ENCODE measurements around the gene POLDIP2. TPM values are rescaled to one million over a fixed set of nuclear protein-coding genes. Genes with fewer than 3 reads are reported as not detected.
A peak's percentile ranks its signal among the peaks of the same experiment; 100 is the strongest.
"Not testable (repeated sequence)": the region's sequence is repeated elsewhere in the genome, so short reads cannot be mapped to it uniquely, and the experiment has no call there.

The POLDIP2 gene
- total RNA-seq, 2 donors from 2014 or later = 78.2 to 91.2 TPM

DNA sequence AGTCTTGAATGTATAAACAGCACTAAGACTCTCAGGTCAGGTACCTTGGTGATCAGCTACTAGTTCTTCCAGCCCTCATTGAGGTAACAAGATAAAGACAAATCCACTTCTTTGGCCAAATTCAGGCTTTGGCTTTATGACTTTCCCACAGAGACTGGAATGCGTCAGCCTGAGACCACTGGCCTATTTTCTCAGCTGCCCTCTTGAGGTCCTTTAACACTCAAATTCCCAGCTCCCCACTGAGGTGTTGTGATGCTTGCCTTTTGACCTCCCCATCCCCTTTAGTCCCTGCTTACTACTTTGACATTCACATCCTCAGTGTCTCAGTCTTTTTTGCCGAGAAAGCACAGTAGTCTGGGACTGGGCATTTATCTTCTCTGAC is 11.1 kb downstream of the POLDIP2 start:
- Mint-ChIP-seq H3K27me3 (ENCODE audit: low read depth) (no peaks in the 10 kb centered on the region), H3K9me3 (no peaks in the 10 kb centered on the region), H3K27ac (peak overlapping the region; percentile 22), H3K4me1 (ENCODE audit: low read depth) (peaks cover 4% of the 10 kb centered on the region), H3K4me3 (no peak overlapping the region), H3K36me3 (ENCODE audit: insufficient read depth in 2 of 2) (peaks cover 1 to 9% of the 10 kb centered on the region in 2 donors)
- DNase-seq (no peak), ATAC-seq (replicated peaks in 1 of 2) (no peak)

DNA sequence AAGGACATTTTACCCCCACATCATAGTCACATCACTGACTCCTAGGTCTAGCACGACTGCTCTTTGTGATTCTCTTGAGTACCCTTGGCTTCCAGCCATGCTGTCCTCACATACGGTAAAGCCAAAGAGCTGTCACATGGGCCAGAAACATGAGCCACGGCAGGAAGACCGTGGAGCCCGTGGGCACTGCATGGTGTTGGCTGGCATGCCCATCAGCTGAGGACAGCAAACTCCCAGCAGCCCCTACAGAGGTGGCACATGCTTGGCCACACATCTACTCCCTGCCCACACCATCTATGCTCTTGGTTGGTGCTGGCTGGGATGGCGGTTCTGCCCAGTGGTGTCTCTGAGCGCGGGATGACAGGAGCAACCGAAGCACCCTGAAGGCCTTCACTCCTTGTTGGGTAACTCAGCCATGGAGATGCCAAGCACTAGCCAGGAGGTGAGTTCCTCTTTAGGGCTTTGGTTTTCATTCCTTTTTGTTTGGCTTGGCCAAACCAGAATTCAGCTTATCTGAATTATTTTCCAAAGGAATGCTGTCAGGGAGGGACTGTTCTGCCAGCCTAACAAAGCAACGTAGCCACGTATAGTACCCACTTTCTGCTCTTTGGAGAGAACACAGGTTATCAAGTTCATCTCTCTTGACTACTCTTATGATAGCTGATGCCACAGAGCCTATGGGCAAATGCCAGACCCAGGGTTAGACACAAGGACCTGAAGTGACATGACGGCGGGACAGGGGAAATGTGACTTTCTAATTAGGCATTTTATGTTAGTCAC is 11.7 kb downstream of the POLDIP2 start:
- Mint-ChIP-seq H3K9me3 (no peaks in the 10 kb centered on the region), H3K4me3 (no peak overlapping the region), H3K4me1 (ENCODE audit: low read depth) (peaks cover 4% of the 10 kb centered on the region), H3K27me3 (ENCODE audit: low read depth) (no peaks in the 10 kb centered on the region), H3K27ac (no peak overlapping the region), H3K36me3 (ENCODE audit: insufficient read depth in 2 of 2) (peaks cover 0 to 7% of the 10 kb centered on the region in 2 donors)
- no peak for ATAC-seq (replicated peaks in 1 of 2)
- DNase-seq = no peak

DNA sequence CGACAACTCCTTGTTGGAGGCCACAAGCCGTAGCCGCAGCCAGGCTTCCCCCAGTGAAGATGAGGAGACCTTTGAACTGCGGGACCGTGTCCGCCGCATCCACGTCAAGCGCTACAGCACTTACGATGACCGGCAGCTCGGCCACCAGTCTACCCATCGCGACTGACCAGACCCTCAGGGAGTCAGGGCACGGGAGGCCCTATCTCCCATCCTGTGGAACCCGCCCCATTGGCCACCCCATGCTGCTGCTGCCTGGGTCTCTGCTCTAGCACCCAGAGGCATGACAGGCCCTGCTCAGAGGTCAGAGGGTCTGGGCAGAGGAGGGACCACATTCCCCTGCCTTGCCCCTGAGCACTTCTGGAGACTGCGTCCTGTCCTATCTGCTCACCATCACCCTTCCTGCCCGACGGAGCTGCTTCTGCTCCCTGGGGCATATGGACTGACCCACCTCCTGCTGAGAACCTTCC is 12.9 kb downstream of the POLDIP2 start:
- Mint-ChIP-seq H3K36me3 (ENCODE audit: insufficient read depth in 2 of 2) (peaks cover 0 to 5% of the 10 kb centered on the region in 2 donors), H3K27me3 (ENCODE audit: low read depth) (no peaks in the 10 kb centered on the region), H3K9me3 (no peaks in the 10 kb centered on the region), H3K27ac (no peak overlapping the region), H3K4me3 (no peak overlapping the region), H3K4me1 (ENCODE audit: low read depth) (peaks cover 4% of the 10 kb centered on the region)
- ATAC-seq (replicated peaks in 1 of 2) (peak in 1 of 2 donors; percentile 12), DNase-seq (no peak)

DNA sequence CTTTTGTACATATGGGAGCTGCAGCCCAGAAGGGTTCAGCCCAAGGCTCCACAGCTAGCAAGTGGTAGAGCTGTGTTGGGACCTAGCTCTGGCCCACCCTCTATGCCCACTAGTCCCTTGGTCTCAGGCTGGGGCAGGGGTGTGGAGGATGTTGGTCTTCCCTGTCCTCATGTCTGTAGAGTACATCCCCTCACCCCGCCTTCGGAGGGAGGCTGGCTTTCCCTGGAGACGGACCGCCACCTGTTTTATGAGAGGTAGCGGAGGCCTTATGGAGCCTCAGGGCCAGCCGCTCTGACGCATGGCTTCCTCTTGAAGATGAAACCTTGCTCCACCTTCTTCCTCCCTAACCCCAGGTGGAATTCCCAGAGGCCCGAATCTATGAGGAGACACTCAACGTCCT is 13.3 kb downstream of the POLDIP2 start:
- Mint-ChIP-seq H3K9me3 (no peaks in the 10 kb centered on the region), H3K4me1 (ENCODE audit: low read depth) (peaks cover 4% of the 10 kb centered on the region), H3K27ac (no peak overlapping the region), H3K36me3 (ENCODE audit: insufficient read depth in 2 of 2) (peaks cover 0 to 5% of the 10 kb centered on the region in 2 donors), H3K27me3 (ENCODE audit: low read depth) (no peaks in the 10 kb centered on the region), H3K4me3 (no peak overlapping the region)
- ATAC-seq (replicated peaks in 1 of 2) (no peak), DNase-seq (no peak)

DNA sequence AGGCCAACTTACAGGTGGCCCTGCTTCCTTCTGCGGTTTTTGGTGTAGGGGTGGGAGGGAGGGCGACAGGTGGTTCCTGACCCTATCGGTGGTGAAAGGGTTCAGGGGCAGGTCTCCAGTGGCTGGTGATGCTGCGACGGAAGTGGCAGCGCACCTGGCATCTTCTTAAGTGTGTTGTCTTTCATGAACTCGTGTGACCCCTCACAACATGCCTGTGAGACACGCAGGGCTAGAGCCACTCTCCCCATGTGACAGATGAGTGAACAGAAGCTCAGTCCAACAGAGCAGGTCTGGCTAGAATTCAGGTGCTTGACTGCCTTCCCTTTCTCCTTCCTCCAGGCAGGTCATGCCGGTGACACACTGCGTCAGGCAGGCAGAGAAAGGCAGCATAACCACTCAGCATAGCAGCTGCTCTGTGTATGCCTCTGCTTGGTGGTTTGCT is 13.8 kb downstream of the POLDIP2 start:
- DNase-seq (no peak), ATAC-seq (replicated peaks in 1 of 2) (no peak)
- Mint-ChIP-seq H3K4me3 (no peak overlapping the region), H3K27me3 (ENCODE audit: low read depth) (no peaks in the 10 kb centered on the region), H3K27ac (no peak overlapping the region), H3K4me1 (ENCODE audit: low read depth) (peaks cover 5% of the 10 kb centered on the region), H3K9me3 (no peaks in the 10 kb centered on the region), H3K36me3 (ENCODE audit: insufficient read depth in 2 of 2) (peaks cover 0 to 5% of the 10 kb centered on the region in 2 donors)

DNA sequence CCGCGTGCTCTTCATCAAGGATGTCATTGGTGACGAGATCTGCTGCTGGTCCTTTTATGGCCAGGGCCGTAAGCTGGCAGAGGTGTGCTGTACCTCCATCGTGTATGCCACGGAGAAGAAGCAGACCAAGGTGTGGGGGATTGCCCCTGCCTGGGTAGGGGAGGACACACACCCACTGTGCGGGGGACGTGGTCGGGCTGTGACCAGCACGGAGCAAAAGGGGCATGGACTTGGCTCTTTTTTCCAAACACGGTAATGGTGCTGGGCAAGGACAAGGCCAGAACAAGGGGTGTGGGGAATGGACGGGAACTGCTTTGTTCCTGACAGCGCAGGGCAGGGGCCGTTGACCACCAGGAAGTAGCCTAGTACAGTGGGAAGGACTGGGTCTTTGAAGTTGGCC is 15.0 kb downstream of the POLDIP2 start:
- Mint-ChIP-seq H3K27ac (peak overlapping the region; percentile 16), H3K27me3 (ENCODE audit: low read depth) (no peaks in the 10 kb centered on the region), H3K36me3 (ENCODE audit: insufficient read depth in 2 of 2) (peaks cover 0 to 3% of the 10 kb centered on the region in 2 donors), H3K9me3 (no peaks in the 10 kb centered on the region), H3K4me1 (ENCODE audit: low read depth) (peaks cover 17% of the 10 kb centered on the region), H3K4me3 (no peak overlapping the region)
- DNase-seq = no peak
- ATAC-seq (replicated peaks in 1 of 2) = no peak

DNA sequence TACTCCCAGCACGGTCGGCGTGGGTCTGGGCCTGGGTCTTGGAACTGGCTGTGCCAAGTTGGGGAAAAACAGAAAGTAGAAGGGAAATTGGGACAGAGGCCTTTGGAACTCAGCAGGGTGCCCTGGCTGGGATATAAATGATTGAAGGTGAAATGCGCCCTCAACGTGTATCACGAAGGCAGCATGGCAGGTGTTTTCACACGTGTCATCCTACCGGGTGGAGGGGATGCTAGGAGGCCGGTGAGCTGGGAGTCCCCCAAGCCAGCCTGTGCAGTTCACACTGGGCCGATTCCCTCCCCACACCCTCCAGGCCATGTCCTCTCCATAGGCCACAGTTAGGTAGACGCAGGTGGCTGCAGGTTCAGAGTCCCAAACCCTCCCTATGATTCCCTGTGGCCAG is 15.8 kb downstream of the POLDIP2 start:
- Mint-ChIP-seq H3K27me3 (ENCODE audit: low read depth) (no peaks in the 10 kb centered on the region), H3K36me3 (ENCODE audit: insufficient read depth in 2 of 2) (peaks cover 0 to 3% of the 10 kb centered on the region in 2 donors), H3K4me1 (ENCODE audit: low read depth) (peaks cover 25% of the 10 kb centered on the region), H3K27ac (no peak overlapping the region), H3K4me3 (no peak overlapping the region), H3K9me3 (no peaks in the 10 kb centered on the region)
- DNase-seq (no peak), ATAC-seq (replicated peaks in 1 of 2) (no peak)

DNA sequence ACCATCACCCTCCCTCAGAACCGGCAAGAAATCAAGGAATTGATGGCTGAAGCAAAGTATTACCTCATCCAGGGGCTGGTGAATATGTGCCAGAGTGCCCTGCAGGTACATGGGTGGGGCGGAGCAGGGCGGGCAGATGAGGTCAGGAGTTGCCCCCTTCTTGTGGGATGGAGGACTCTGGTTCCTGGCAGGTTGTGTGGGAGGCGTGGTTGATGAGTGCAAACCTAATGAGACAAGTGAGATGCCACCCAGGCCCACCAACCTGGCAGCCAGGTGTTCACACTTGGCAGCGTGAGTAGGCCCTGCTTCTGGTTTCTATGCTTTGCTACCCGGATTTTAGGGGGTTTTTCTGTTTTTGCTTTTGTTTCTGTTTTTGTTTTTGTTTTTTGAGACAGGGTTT is 17.0 kb downstream of the POLDIP2 start:
- no peak for ATAC-seq (replicated peaks in 1 of 2)
- Mint-ChIP-seq H3K4me1 (ENCODE audit: low read depth) (peaks cover 25% of the 10 kb centered on the region), H3K9me3 (no peaks in the 10 kb centered on the region), H3K27me3 (ENCODE audit: low read depth) (no peaks in the 10 kb centered on the region), H3K36me3 (ENCODE audit: insufficient read depth in 2 of 2) (no peaks in the 10 kb centered on the region), H3K4me3 (no peak overlapping the region), H3K27ac (peak overlapping the region; percentile 74)
- DNase-seq = no peak

DNA sequence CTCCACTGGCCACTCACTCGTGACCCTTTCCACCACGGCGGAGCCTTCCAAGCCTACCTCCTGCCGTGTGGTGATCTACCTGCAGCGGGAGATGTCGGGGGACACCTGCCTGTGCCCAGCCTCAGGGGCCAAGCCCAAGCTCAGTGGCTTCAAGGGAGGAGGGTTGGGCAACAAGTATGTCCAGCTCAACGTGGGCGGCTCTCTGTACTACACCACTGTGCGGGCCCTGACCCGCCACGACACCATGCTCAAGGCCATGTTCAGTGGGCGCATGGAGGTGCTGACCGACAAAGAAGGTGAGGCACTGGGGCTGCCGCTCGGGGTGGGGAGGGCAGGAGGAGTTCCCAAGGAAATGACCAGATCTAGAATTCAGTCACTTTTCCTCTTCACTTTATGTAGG is 17.9 kb downstream of the POLDIP2 start:
- Mint-ChIP-seq H3K36me3 (ENCODE audit: insufficient read depth in 2 of 2) (no peaks in the 10 kb centered on the region), H3K4me1 (ENCODE audit: low read depth) (peaks cover 31% of the 10 kb centered on the region), H3K4me3 (no peak overlapping the region), H3K27me3 (ENCODE audit: low read depth) (no peaks in the 10 kb centered on the region), H3K9me3 (no peaks in the 10 kb centered on the region), H3K27ac (no peak overlapping the region)
- no peak for DNase-seq
- ATAC-seq (replicated peaks in 1 of 2) = no peak

DNA sequence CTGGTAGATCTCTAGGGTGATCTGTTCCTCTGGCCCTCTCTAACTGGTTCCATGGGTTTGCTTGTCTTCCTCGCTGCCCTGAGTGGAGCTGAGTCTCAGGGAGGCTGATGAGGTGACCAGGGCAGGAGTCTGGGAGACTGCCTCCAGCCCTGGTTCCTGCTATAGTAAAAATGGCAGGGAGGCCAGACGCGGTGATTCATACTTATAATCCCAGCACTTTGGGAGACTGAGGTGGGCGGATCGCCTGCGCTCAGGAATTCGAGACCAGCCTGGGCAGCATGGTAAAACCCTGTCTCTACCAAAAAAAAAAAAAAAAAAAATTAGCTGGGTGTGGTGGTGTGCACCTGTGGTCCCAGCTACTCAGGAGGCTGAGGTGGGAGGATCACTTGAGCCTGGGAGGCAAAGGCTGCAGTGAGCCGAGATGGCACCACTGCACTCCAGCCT is 18.5 kb downstream of the POLDIP2 start:
- peaks cover 36% of the 10 kb centered on the region for H3K4me1 Mint-ChIP-seq (ENCODE audit: low read depth)
- H3K27ac Mint-ChIP-seq; H3K27me3 Mint-ChIP-seq (ENCODE audit: low read depth); ATAC-seq (replicated peaks in 1 of 2); H3K4me3 Mint-ChIP-seq; H3K36me3 Mint-ChIP-seq (ENCODE audit: insufficient read depth in 2 of 2); H3K9me3 Mint-ChIP-seq; DNase-seq: not testable (repeated sequence)

DNA sequence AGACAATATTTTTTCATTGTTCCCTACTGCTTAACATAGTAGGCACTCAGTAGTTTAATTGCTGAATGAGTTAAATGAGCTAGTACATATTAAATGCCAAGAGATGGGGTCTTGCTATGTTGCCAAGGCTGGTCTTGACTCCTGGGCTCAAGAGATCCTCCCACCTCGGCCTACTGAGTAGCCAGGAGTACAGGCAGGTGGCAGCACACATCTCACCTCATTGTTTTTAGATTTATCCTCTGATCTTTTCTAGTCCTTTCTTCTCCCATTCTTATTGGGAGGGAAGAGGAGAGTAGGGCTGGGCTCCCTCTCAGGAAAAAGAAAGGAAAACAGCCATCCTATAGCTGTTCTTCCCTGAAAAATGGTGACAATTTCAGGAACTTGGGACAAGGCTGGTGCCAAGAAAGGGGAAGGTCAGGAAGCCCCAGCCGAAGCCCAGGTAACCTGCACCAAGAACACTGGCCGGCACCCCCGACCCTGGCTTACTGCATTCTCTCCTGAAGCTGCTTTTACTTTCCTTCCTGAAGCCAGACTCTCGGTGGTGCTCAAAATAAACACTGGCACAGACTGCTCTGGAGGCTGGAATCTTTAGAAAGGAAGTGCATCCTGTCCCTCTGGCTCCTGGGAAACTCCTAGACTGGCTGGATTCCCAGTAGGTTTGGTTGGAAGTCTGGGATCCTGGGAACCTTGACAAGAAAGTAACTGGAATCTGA is 19.1 kb downstream of the POLDIP2 start:
- H3K4me3 Mint-ChIP-seq = peak overlapping the region in 1 of 2 donors; percentile 90
- no peaks in the 10 kb centered on the region for H3K9me3 Mint-ChIP-seq
- no peaks in the 10 kb centered on the region for H3K27me3 Mint-ChIP-seq (ENCODE audit: low read depth)
- H3K27ac Mint-ChIP-seq = peak overlapping the region; percentile 81
- DNase-seq (no peak), ATAC-seq (replicated peaks in 1 of 2) (no peak)
- H3K4me1 Mint-ChIP-seq (ENCODE audit: low read depth) = peaks cover 38% of the 10 kb centered on the region
- H3K36me3 Mint-ChIP-seq (ENCODE audit: insufficient read depth in 2 of 2) = no peaks in the 10 kb centered on the region

DNA sequence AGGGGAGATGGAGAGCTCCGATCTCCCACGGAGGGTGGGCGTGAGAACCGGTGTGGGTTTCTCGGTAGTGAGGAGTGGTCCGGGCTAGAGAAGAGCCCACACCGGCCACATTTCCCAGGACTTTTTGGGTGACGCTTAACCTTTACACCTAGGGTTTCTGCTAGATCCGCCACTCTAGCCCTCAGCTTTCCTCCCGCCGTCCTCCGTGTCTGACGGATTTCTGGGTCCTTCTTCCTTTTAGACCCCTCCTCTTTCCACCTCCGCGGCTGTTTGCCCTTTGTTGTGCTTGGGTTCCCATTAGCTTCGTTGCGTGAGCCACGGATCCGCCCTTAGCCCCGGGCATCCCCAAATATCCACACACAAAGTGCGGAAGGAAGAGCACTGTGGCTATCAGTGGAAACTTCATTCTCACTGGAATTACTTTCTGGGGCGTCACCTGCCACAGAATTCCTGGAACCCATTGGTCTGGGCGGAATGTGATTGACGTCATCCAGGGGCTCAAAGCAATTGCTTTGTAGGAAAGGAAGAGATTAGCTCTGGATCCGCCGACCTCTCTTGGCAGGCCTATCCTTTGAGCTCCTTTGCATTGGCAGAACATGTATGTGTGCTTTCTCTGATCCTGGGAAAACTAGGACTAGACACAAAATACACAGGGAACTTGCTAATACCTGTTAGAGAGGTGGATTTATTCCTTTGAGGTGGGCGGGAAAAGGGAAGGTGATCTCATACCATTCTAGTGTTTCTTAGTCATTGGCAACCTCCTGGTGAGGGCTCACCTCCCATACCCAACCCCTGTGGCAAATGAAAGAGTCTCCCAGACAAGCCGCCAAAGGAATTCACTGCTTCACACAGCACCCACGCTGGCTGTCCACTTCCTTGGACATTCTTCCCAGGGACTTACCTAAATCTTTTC is 21.1 kb downstream of the POLDIP2 start:
- peaks cover 38% of the 10 kb centered on the region for H3K4me1 Mint-ChIP-seq (ENCODE audit: low read depth)
- H3K27ac Mint-ChIP-seq = peak overlapping the region; percentile 95
- H3K36me3 Mint-ChIP-seq (ENCODE audit: insufficient read depth in 2 of 2) = no peaks in the 10 kb centered on the region
- no peaks in the 10 kb centered on the region for H3K27me3 Mint-ChIP-seq (ENCODE audit: low read depth)
- no peak for ATAC-seq (replicated peaks in 1 of 2)
- H3K4me3 Mint-ChIP-seq = peak overlapping the region; percentile 90 to 97
- no peaks in the 10 kb centered on the region for H3K9me3 Mint-ChIP-seq
- DNase-seq = peak in 1 of 2 donors; percentile 25
